Cerebellar nuclear complex (tissue), 1 donor: ENCODE data around the gene NEDD4L.
"Not testable (repeated sequence)": the region's sequence is repeated elsewhere in the genome, so short reads cannot be mapped to it uniquely, and the experiment has no call there.

Source experiments
- DNase-seq, 2 experiments: peaks; one replicate each; lab custom pipeline; 2025; lab: John Stamatoyannopoulos, UW

The NEDD4L gene

DNA sequence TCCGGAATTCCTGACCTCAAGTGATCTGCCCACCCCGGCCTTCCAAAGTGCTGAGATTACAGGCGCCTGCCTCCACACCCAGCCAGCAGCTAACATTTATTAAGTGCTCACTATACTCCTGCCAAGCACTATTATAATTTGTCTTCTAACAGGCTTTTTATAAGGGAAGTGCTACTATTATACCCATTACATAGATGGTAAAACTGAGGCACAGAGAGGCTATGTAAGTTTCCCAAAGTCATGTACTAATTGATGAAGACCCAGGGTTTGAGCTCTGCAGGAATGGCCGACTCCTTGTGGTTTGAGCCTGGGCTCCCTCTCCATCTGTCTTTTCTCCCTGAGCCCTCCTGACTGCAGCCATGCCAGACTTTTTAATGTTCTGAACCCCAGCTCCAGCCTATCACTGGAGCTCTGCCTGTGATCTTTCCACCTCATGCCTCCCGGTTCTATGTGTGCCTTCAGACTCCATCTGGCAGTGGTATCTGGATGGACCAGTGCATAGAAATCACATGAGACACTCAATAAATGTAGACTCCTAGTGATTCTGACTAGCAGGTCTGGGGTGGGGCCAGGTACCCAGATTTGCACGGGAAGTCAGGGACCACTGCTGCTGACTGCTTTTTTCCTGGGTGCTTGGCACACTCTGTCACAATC, 197.1 kb downstream of the NEDD4L start:
- no peak for DNase-seq

DNA sequence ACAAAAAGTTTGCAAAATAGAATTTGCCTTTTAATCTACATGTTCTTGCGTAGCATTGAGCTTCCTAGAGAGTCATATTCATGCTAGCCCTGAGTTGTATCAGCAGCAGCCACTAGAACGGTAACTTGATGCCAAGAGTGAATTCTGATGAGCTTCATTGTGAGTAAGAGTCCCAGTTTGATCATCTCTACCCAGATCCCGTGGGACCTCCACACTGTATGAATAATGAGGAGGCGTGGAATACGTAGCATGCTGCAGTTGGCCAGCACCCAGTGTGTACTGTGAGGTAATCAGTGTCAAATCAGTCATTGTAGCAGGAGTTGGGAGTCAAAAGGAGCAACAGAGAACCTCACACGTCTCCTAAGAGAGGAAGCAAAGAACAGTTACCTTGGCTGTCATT, 197.9 kb downstream of the NEDD4L start:
- DNase-seq, result no peak

- no peak for DNase-seq
These were observed 198.4 kb downstream of the NEDD4L start for GRCh38 chr18:58242435-58242834.

- no peak for DNase-seq
These were observed 198.9 kb downstream of the NEDD4L start for GRCh38 chr18:58242968-58243367.

DNA sequence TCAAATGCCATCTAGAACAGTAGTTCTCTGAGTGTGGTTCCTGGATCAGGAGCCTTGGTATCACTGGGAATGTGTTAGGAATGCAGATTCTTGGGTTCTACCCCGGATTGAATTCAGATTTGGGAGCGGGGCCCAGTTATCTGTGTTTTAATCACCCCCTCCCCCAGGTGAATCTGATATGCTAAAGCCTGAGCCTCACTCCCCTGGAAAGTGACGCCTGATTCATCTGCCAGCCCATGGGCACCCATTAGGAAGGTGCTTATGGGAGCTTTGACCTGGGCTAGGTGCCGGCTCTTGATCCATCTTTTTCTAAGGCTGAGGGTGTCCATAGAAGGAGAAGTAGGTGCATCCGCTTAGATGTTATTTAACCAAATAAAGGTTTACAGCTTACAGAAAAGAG, 199.4 kb downstream of the NEDD4L start:
- no peak for DNase-seq

DNA sequence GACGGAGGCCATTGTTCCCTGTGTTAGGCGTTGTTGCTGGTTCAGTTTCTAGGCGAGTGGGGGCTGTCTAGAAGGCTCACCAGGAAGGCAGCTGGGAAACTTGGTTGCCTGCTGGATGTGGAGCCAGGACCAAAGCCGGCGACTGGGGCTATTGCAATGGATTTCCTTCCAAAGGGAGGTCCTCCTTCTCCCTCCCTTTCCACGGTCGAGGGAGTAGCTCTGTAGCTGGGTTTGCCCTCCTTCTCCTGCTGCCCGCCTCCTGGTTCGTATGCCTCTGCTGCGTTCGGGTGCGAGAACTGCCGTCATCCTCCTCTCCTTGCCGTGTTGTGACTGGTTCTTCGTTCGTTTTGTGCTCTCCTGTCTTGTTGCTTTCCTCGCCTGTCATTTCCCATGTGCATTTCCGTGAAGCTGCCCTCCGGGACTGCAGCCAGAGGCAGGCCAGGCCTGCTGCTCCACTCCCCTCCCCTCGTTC, 203.4 kb downstream of the NEDD4L start:
- DNase-seq, result peak; percentile 2 to 63

GRCh38 chr18:58249712-58250111, 205.7 kb downstream of the NEDD4L start:
- DNase-seq, result no peak

- DNase-seq, result no peak
These were observed 207.4 kb downstream of the NEDD4L start for GRCh38 chr18:58251416-58251815.

GRCh38 chr18:58252166-58252565, 208.1 kb downstream of the NEDD4L start:
- no peak for DNase-seq

GRCh38 chr18:58253318-58253717, 209.3 kb downstream of the NEDD4L start:
- DNase-seq, result no peak

GRCh38 chr18:58253871-58254270, 209.8 kb downstream of the NEDD4L start:
- no peak for DNase-seq

GRCh38 chr18:58254873-58255511, 211.0 kb downstream of the NEDD4L start:
- no peak for DNase-seq

DNA sequence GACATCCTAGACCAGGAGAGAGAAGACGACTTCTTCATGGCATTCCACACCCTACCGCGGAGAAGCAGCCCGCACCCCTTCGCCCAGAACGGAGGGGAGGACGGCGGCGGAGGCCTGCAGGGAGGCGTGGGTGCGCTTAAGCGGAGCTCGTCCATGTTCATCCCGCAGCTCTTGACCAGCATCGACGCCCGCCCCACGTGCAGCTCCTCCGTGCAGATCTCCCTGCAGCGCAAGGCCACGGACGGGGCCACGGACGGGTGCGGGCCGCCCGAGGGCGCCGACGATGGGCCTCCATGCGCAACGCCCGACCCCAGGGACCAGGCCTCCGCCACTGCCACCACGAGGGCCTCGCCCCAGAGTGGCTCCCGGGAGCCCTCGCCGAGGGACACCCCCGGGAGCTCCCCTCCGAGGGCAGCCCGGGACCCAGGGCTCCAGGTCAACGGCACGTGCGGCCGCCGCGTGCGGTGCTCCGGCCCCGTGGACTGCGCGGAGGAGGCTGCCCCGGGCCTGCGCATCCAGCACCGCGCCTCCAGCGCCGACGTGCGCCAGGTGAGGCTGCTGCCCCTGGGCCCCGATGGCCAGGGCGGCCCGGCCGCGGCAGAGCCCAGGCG, 211.8 kb downstream of the NEDD4L start:
- DNase-seq, result no peak

- no peak for DNase-seq
These were observed 212.5 kb downstream of the NEDD4L start for GRCh38 chr18:58256316-58257080.

GRCh38 chr18:58257461-58257860, 213.4 kb downstream of the NEDD4L start:
- no peak for DNase-seq

DNA sequence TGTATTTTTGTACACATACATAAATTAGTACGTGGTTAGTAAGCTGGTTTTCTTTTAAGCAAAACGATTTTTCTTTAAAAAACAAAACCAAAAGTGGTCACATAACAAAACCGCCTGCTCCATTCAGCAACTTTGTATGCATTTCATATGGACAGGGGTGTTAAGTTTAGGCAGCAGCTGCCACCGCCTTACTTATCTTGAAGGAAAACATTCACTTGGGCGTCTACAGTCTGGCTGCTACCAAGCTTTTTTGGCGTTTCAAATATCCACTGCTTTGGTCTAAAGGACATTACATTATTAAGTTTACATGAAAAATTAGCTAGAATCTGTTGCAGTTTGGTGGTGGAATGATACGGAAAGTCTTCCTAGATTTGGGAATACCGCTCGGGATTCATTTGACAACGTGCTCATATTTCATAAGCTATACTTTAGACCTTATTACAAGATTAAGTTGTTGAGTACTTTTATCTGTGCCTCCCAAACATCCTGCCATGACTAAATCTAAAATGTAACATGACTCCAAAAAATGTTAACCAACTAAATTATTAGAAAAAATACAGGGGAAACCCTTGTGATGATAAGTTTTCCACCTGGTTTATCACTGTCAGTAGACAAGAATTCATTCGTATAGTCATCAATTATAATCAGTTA, 214.8 kb downstream of the NEDD4L start:
- DNase-seq, result no peak

DNA sequence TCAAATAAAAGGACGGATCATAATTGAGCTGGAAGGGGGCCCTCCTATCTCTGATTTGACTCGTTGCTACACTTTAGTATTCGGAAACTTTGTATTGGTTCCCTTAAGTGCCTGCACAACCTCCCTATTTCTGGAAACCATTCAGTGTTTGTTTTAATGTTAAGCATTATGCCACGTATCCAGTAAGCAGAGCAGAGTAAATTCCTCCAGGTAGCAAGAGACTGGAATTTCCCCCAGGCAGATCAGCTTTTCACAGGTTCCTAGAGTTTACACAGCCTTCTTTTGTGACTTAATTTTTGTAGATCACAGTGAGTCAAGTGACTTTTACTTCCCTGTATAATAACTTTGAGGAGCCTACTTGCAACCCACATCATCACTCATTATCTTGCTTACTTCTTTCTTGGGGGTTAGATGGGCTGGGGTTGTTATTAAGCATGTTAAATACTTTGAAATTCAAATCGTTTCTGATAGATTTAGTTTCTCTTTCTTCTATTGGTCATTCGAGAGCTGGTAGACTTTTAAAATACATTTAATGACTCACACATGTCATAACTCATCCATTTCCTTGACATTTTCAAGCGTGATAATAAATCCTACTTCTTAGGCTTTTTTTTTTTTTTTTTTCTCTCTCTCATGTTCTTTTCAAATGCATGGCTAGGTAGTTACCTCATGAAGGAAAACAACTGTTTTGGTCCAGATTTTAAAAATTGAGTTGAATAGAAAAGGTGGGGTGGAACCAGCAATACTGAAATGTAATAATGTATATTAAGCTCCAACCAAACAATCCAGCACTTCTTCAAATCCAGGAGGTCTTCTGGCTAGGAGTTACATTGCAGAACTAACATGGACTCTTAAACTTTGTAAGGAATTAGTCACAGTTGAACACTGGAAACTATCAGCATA, 219.3 kb downstream of the NEDD4L start:
- DNase-seq, result no peak

- no peak for DNase-seq
These were observed 220.0 kb downstream of the NEDD4L start for GRCh38 chr18:58264075-58264474.

GRCh38 chr18:58264840-58265239, 220.8 kb downstream of the NEDD4L start:
- no peak for DNase-seq

DNA sequence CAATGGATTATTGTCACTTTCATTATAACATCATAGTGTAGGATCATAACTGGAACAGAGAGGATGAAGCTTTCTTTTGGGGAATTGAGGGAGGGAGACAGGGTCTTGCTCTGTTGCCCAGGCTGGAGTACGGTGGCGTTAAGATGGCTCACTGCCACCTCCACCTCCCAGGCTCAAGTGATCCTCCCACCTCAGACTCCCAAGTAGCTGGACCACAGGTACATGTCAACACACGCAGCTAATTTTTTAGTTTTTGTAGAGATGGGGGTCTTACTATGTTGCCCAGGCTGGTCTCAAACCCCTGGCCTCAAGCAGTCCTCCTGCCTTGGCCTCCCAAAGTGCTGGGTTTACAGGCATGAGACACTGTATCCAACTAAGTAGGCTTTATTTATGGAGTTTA, 221.5 kb downstream of the NEDD4L start:
- not testable (repeated sequence) for DNase-seq

DNA sequence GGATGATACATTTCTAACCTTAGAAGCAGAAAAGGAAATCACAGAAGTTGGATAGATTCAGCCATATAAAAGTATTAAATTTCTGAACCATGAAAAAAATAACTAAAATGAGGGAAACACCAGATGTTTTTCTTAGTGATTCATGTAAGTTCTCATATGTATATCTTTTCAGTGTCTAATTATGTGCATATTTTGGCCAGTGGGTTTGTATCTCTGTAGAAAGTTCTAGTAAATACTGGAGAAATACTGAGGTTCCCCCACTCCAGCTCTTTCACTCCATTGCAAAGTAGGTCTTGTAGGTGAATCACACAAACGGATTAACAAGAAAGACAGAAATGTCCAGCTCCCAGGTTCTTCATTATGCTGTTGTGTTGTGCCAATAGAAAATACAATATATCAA, 222.3 kb downstream of the NEDD4L start:
- no peak for DNase-seq
